GM12872 (cell line): ENCODE measurements around the gene GRAMD1C.
A peak's percentile ranks its signal among the peaks of the same experiment; 100 is the strongest.

Source experiments
- CTCF ChIP-seq: IDR thresholded peaks from 3 replicates; pipeline ENCODE4 v1.5.1; 2011; ENCODE audit warnings: low read depth, mild to moderate bottlenecking, low read length, moderate library complexity; ENCODE audit not compliant: insufficient read depth

Gene GRAMD1C

GRCh38 chr3:113812854-113813253 is 25.7 kb upstream of the GRAMD1C start:
- TF ChIP-seq CTCF = no peak

- TF ChIP-seq CTCF = no peak
Observed at GRCh38 chr3:113819866-113820265, 18.7 kb upstream of the GRAMD1C start.

GRCh38 chr3:113825090-113825489 is 13.5 kb upstream of the GRAMD1C start:
- peak; percentile 66 for TF ChIP-seq CTCF

- TF ChIP-seq CTCF = no peak
Observed at GRCh38 chr3:113828600-113828999, 10.0 kb upstream of the GRAMD1C start.

GRCh38 chr3:113829576-113830354 is 8.8 kb upstream of the GRAMD1C start:
- no peak for TF ChIP-seq CTCF

GRCh38 chr3:113831103-113831355 is 7.6 kb upstream of the GRAMD1C start:
- no peak for TF ChIP-seq CTCF

GRCh38 chr3:113832477-113833164 is 6.0 kb upstream of the GRAMD1C start:
- no peak for TF ChIP-seq CTCF
